GM18519 (cell line): ENCODE measurements around the gene VPS13D.
"Not testable (repeated sequence)": the region's sequence is repeated elsewhere in the genome, so short reads cannot be mapped to it uniquely, and the experiment has no call there.

Experiments used
- ATAC-seq: cut with Tn5 transposase; IDR thresholded peaks from one replicate; pipeline ENCODE4 v1.9.1; 2021; ENCODE audit warnings: mild to moderate bottlenecking, moderate library complexity; ENCODE audit not compliant: unreplicated experiment, low FRiP score

VPS13D gene

GRCh38 chr1:12324973-12325372 is 95.1 kb downstream of the VPS13D start:
- not testable (repeated sequence) for ATAC-seq

GRCh38 chr1:12326986-12327385 is 97.2 kb downstream of the VPS13D start:
- no peak for ATAC-seq

- ATAC-seq = no peak
These were observed 97.7 kb downstream of the VPS13D start for GRCh38 chr1:12327566-12327965.

GRCh38 chr1:12333036-12333785 is 103.4 kb downstream of the VPS13D start:
- no peak for ATAC-seq

GRCh38 chr1:12335815-12336214 is 106.0 kb downstream of the VPS13D start:
- no peak for ATAC-seq

GRCh38 chr1:12336413-12336812 is 106.6 kb downstream of the VPS13D start:
- ATAC-seq = no peak

- ATAC-seq = no peak
These were observed 108.2 kb downstream of the VPS13D start for GRCh38 chr1:12338017-12338416.

- no peak for ATAC-seq
These were observed 109.0 kb downstream of the VPS13D start for GRCh38 chr1:12338823-12339222.

- no peak for ATAC-seq
These were observed 109.6 kb downstream of the VPS13D start for GRCh38 chr1:12339396-12339795.

GRCh38 chr1:12339811-12340543 is 110.1 kb downstream of the VPS13D start:
- ATAC-seq = no peak

GRCh38 chr1:12340544-12340930 is 110.7 kb downstream of the VPS13D start:
- ATAC-seq = no peak

GRCh38 chr1:12341667-12342066 is 111.8 kb downstream of the VPS13D start:
- ATAC-seq = no peak

- no peak for ATAC-seq
These were observed 112.7 kb downstream of the VPS13D start for GRCh38 chr1:12342401-12343003.

- ATAC-seq = no peak
These were observed 114.1 kb downstream of the VPS13D start for GRCh38 chr1:12343823-12344487.

GRCh38 chr1:12344596-12345349 is 114.9 kb downstream of the VPS13D start:
- ATAC-seq = no peak

GRCh38 chr1:12345350-12346217 is 115.8 kb downstream of the VPS13D start:
- no peak for ATAC-seq

GRCh38 chr1:12346483-12347151 is 116.8 kb downstream of the VPS13D start:
- ATAC-seq = no peak

GRCh38 chr1:12348113-12348512 is 118.3 kb downstream of the VPS13D start:
- ATAC-seq = no peak

GRCh38 chr1:12353981-12354380 is 124.2 kb downstream of the VPS13D start:
- no peak for ATAC-seq
